Eye (tissue), 1 donor: ENCODE results near the gene HNRNPLL.
"Not testable (repeated sequence)": the region's sequence is repeated elsewhere in the genome, so short reads cannot be mapped to it uniquely, and the experiment has no call there.

ENCODE experiments used
- DNase-seq: peaks from one replicate; pipeline ENCODE4 v3.0.0-alpha.2; 2015

The HNRNPLL gene

GRCh38 chr2:38602732-38603401, at the start of gene HNRNPLL:
Gene HNRNPLL (minus strand): TSS chr2:38602928. CDS start chr2:38602626, 302 bp downstream.
- peak; percentile 99 for DNase-seq

- DNase-seq: no peak
Observed at GRCh38 chr2:38650717-38651116, 48.0 kb upstream of the HNRNPLL start.

GRCh38 chr2:38650012-38650411, 47.3 kb upstream of the HNRNPLL start:
- DNase-seq: no peak

DNA sequence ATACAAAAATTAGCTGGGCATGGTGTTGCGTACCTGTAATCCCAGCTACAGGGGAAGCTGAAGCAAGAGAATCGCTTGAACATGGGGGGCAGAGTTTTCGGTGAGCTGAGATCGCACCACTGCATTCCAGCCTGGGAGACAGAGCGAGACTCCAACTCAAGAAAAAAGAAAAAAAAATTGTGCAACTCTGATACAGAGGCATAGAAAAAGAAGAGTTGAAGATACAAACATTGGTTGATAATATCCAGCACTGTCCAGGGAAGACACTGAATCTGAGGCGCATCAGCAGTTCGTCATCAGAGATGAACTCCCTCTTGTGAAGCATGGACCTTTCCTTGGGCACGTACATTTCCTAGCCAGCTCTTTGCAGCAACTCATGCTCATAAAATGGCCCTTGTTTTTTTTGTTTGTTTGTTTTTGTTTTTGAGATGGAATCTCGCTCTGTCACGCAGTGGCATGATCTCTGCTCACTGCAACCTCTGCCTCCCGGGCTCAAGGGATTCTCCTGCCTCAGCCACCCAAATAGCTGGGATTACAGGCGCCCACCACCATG, 46.5 kb upstream of the HNRNPLL start:
- no peak for DNase-seq

GRCh38 chr2:38648107-38648761, 45.5 kb upstream of the HNRNPLL start:
- DNase-seq: no peak

GRCh38 chr2:38643683-38644511, 41.2 kb upstream of the HNRNPLL start:
- DNase-seq: not testable (repeated sequence)

DNA sequence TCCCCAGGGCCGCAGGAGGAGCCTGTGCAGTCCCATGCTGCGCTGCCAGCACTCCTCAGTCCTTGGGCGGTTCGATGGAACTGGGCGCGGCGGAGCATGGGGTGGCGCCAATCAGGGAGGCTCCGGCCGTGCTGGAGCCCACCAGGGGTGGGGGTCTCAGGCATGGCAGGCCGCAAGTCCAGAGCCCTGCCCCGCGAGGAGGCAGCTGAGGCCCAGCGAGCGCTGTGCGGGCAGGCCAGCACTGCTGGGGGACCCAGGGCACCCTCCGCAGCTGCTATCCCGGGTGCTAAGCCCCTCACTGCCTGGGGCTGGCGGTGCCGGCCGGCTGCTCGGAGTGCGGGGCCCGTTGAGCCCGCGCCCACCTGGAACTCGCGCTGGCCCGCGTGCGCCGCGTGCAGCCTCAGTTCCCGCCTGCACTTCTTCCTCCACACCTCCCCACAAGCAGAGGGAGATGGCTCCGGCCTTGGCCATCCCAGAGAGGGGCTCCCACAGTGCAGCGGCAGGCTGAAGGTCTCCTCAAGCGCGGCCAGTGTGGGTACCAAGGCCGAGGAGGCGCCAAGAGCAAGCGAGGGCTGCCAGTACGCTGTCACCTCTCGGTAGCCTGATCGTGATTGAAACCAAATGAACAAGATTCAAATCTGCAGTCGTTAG, 40.4 kb upstream of the HNRNPLL start:
- DNase-seq: no peak

- DNase-seq: not testable (repeated sequence)
Observed at GRCh38 chr2:38642373-38643017, 39.8 kb upstream of the HNRNPLL start.

- no peak for DNase-seq
Observed at GRCh38 chr2:38636069-38636468, 33.3 kb upstream of the HNRNPLL start.

GRCh38 chr2:38635139-38635538, 32.4 kb upstream of the HNRNPLL start:
- no peak for DNase-seq

DNA sequence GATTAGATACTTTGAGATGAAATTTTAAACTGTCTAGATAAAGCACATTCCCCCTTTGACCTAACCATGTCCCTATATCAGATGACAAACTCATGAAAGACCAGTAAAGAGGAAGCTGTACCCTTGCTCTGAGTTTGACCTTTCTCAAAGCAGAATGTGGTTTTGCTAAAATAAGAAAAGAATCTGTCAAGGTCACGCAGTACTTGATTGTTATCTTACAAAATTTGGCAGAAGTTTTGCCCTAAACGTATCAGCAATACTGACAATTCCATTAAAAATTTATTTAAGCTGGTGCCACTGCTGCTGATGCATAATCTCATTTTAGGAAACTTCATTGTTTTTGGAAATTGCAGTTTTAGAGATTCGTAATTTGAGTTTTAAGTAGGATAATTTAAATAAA, 32.0 kb upstream of the HNRNPLL start:
- DNase-seq: no peak

DNA sequence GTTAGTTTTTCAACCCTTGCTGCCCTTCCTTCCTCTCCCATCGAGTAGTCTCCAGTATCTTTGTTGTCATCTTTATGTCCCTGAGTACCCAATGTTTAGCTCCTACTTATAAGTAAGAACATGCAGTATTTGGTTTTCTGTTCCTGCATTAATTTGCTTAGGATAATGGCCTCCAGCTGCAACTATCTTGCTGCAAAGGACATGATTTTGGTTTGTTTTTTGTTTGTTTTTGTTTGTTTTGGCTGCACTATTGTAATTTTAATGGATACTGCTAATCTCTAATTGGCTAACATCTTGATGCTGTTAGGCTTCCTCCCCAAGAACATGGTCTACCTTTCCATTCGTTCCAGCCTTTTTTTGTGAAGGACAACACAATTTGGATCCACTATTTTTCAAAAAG, 31.2 kb upstream of the HNRNPLL start:
- DNase-seq: no peak

- DNase-seq: no peak
Observed at GRCh38 chr2:38632980-38633379, 30.3 kb upstream of the HNRNPLL start.

- DNase-seq: no peak
Observed at GRCh38 chr2:38631976-38632375, 29.2 kb upstream of the HNRNPLL start.

GRCh38 chr2:38629684-38630083, 27.0 kb upstream of the HNRNPLL start:
- no peak for DNase-seq

GRCh38 chr2:38627391-38627790, 24.7 kb upstream of the HNRNPLL start:
- no peak for DNase-seq

DNA sequence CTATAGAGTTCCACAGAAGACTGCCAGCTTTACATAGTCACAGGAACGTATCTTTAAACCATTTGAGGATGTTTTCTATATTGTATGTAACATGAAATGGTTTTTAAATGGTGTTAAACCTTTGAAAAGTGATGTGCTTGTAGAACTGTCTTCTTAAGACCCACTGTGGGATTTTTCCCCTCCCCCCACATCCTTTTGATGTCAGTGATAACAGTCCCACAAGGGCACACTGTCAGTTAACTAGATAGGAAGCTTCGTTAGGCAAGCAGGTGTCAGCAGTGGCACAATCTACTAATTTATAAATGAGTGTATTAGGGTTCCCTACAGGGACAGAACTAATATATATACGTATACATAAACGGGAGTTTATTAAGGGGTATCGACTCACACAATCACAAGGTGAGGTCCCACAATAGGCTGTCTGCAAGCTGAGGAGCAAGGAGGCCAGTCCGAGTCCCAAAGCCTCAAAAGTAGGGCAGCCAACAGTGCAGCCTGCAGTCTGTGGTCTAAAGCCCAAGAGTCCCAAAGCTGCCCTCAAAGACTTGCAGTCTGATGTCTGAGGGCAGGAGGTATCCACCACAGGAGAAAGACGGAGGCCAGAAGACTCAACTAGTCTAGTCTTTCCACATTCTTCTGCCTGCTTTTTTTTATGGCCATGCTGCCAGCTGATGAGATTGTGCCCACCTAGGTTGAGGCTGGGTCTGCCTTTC, 23.8 kb upstream of the HNRNPLL start:
- no peak for DNase-seq

- DNase-seq: no peak
Observed at GRCh38 chr2:38622210-38622609, 19.5 kb upstream of the HNRNPLL start.

DNA sequence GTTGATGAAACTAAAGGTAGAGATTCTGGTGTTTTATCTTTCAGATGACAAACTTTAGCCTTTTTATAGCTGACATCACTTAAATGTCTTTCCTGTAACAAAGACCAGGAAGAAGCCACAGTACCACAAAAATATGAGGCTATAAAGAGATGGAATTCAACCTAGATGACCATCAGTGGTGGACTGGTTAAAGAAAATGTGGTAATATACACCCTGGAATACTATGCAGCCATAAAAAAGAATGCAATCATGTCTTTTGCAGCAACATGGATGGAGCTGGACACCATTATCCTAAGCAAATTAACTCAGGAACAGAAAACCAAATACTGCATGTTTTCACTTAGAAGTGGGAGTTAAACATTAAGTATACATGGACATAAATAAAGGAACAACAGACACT, 18.3 kb upstream of the HNRNPLL start:
- no peak for DNase-seq

DNA sequence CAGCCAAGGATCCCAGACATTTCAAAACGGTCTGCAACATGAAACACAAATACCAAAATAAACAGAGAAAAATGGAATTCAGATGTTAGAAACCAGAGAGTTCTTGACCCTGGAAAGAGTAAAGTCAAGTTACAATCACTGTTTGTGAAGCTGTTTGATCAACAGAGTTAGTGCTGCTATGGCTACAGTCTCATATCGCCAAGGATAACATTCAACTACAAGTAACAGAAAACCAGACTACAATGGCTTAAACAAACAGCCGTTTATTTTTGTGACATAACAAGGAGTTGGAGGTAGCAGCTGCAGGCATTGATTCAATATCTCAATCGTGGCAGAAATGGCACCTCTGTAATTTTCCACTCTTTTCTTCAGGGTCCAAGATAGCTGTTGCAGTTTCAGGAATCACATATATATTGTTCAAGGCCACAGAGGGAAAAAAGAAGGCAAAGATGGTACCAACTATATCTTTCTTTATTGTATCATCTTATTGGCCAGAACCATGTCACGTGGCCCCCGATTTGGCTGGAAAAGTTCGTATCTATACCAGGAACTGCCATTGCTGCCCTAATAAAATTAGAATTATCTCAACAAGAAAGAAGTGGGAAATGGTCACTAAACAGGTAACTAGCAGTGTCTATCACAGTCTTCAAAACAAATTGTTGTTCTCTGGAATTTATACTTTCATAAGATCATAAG, 17.7 kb upstream of the HNRNPLL start:
- peak; percentile 53 for DNase-seq
